8988T (cell line): ENCODE results near the gene TMEM161B.
"Not testable (repeated sequence)": the region's sequence is repeated elsewhere in the genome, so short reads cannot be mapped to it uniquely, and the experiment has no call there.

Experiments
- DNase-seq: peaks from one replicate; pipeline ENCODE4 v3.0.0; 2011

TMEM161B gene

GRCh38 chr5:88177486-88177885, 91.2 kb downstream of the TMEM161B start:
- DNase-seq, result not testable (repeated sequence)

- no peak for DNase-seq
These were observed 95.5 kb downstream of the TMEM161B start for GRCh38 chr5:88172847-88173758.

- DNase-seq, result no peak
These were observed 109.1 kb downstream of the TMEM161B start for GRCh38 chr5:88159591-88159990.

DNA sequence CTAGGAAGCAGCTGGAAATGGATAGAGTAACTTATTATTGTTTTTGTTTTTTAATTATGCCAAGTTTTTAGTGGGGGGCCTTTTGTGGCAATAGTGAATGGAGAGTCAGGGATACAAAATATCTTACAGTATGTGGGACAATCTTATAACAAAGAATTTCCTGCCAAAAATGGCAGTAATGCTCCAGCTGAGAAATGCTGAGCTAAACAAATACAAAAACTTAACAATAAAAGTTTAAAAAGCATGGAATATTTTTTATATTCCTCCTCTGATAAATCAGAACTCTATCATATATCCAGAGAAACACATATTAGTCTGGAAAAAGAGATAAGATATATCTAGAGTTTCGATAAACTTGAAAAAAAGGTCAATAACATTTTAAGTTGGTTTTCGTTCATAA, 110.6 kb downstream of the TMEM161B start:
- DNase-seq, result no peak

DNA sequence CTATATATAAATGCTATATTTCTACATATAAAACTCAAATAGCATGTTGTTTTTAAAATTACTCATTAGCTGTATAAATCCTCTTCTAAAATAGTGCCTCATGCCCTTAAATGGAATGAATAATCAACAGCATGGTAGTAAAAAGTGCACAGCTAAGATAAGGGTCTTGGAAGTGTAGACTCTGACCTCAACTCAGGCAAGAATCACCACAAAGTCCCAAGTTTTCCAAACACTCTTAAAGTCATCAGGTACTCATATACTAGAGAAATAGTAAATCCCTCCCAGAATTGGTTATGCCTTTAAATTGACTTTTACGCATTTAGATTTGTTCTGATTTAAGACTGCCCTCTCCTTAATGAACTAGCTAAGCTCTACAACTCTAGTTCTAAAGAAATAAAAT, 113.8 kb downstream of the TMEM161B start:
- DNase-seq, result no peak

DNA sequence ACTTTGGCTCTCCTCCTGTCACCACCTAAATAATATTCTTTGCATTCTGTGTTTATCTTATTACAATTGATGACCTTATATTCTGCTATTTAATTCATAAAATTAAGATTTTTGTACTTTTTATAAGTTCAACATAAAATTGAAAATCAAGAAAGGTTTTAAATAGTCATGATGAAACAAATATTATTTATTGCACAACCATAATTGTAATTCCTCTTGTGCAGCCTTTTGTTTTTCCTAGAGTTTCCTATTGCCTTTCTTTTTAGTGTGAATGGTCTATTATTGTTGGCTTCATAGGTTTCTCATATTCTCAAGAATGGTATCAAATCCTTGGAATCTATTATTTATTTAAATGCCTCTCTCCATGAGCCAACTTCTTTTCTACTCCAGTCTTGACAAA, 117.9 kb downstream of the TMEM161B start:
- DNase-seq, result no peak

DNA sequence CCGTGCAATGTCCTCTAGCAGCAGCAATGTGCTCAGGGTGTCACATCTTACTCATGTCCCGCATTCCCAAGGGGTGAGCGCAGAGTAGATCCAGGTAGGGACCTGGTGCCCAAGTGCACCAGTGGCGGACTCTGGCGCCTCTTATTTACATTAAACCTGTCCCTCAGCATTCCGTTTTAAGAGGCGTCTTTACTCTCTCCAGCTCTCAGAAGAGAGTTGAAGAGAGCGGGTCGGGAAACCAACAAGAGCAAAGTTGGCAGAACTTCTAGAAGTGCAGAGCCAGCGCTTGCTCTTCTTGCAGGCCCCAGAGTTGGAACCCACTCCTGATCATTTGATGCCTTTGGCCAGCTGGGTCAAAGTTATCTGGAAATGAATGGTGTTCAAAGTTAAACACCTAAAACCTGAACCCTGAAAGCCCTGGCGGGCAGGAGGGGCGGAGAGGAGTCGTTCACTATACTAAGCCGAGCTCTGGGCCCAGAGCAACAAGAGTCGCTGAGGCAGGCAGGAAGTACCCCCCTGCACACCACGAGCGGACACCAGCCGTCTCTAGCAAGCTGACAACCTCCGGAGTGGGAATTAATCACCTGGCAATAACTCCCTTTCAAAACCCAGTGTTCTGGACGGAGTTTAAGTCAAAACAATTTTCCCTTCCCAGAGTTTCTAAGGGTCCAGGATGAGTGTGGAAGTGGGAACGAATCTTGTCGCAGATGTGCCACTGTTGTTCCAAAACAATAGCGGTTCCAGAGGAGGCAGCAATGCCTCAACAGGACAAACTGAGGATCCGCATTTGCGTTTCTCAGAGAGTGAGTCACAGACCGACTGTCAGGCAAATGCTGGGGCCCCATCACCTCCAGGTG, 122.8 kb downstream of the TMEM161B start:
- DNase-seq, result no peak

- no peak for DNase-seq
These were observed 123.4 kb downstream of the TMEM161B start for GRCh38 chr5:88145221-88145610.
